IMR-90 (cell line): Measurements from ENCODE around the gene PSMC3. TPM values are rescaled to one million over a fixed set of nuclear protein-coding genes. Genes with fewer than 3 reads are reported as not detected.

ENCODE experiments used
- ATAC-seq: fragments of 200-7000 bp; cut with Tn5 transposase; 2 replicates; pipeline ENCODE4 v1.9.1; 2020; ENCODE audit warnings: low read depth, mild to moderate bottlenecking, moderate library complexity
- BruUV-seq: library from RNA; stranded (reverse); fragments of 400-500 nt; replicated peaks from 2 replicates; lab custom pipeline; 2021; lab: Mats Ljungman, UMichigan
- CTCF ChIA-PET: fragments of 300-600 bp; formaldehyde crosslinking; extraction: SDS; loops from one replicate; lab custom pipeline; 2021; ENCODE audit warnings: antibody characterized with exemption; lab: Yijun Ruan, JAX
- POLR2A ChIA-PET: fragments of 300-600 bp; sonication (Branson Sonifier 250); formaldehyde crosslinking; loops from one replicate; lab custom pipeline; 2022; ENCODE audit warnings: antibody characterized with exemption; ENCODE audit not compliant: unreplicated experiment; lab: Charles Lee
- DNase-seq: peaks from one replicate; pipeline ENCODE4 v3.0.0; 2013
- H2AFZ ChIP-seq: replicated peaks from 2 replicates; pipeline ENCODE3; 2013; ENCODE audit warnings: low read length, mild to moderate bottlenecking; ENCODE audit not compliant: poor library complexity
- H2AK5ac ChIP-seq: 2 replicates; pipeline ENCODE4 v1.6.1; 2013; ENCODE audit warnings: low read depth, low read length, inconsistent platforms
- H2AK9ac ChIP-seq: replicated peaks from 2 replicates; pipeline ENCODE3; 2013; ENCODE audit warnings: mild to moderate bottlenecking, low read depth, low read length, moderate library complexity; ENCODE audit not compliant: poor library complexity
- H2BK120ac ChIP-seq: 2 replicates; pipeline ENCODE4 v1.6.1; 2013; ENCODE audit warnings: low read depth, low read length, inconsistent platforms
- H2BK15ac ChIP-seq: 3 replicates; pipeline ENCODE4 v1.6.1; 2013; ENCODE audit warnings: low read depth, low read length, inconsistent platforms
- H2BK20ac ChIP-seq: 2 replicates; pipeline ENCODE4 v1.6.1; 2013; ENCODE audit warnings: low read depth, mild to moderate bottlenecking, inconsistent platforms, low read length, moderate library complexity
- H2BK5ac ChIP-seq: 2 replicates; pipeline ENCODE4 v1.6.1; 2013; ENCODE audit warnings: mild to moderate bottlenecking, low read depth, low read length, inconsistent platforms; ENCODE audit not compliant: poor library complexity, severe bottlenecking
- H3K14ac ChIP-seq: replicated peaks from 2 replicates; pipeline ENCODE4 v1.6.1; 2013; ENCODE audit warnings: low read depth, low read length, inconsistent platforms
- H3K18ac ChIP-seq: 2 replicates; pipeline ENCODE4 v1.6.1; 2013; ENCODE audit warnings: low read depth, low read length, control low read depth
- H3K23ac ChIP-seq: 2 replicates; pipeline ENCODE4 v1.6.1; 2013; ENCODE audit warnings: low read depth, low read length, inconsistent platforms
- H3K27ac ChIP-seq: 2 replicates; pipeline ENCODE4 v1.5.1; 2013; ENCODE audit warnings: mild to moderate bottlenecking, control low read depth, low read length; ENCODE audit not compliant: insufficient read depth
- H3K27me3 ChIP-seq: 2 replicates; pipeline ENCODE4 v1.6.1; 2013; ENCODE audit warnings: low read length; ENCODE audit not compliant: control insufficient read depth, insufficient read depth
- H3K36me3 ChIP-seq: 2 replicates; pipeline ENCODE4 v1.6.1; 2013; ENCODE audit warnings: low read length, mixed read lengths; ENCODE audit not compliant: control insufficient read depth, insufficient read depth
- H3K4ac ChIP-seq: 2 replicates; pipeline ENCODE4 v1.6.1; 2013; ENCODE audit warnings: low read depth, low read length, inconsistent platforms
- H3K4me1 ChIP-seq: 2 replicates; pipeline ENCODE4 v1.6.1; 2013; ENCODE audit warnings: low read length, mixed read lengths; ENCODE audit not compliant: control insufficient read depth, insufficient read depth
- H3K4me2 ChIP-seq: 2 replicates; pipeline ENCODE4 v1.6.1; 2013; ENCODE audit warnings: low read depth, mild to moderate bottlenecking, control low read depth, low read length, moderate library complexity
- H3K4me3 ChIP-seq: 2 replicates; pipeline ENCODE4 v1.5.1; 2013; ENCODE audit warnings: low read depth, mild to moderate bottlenecking, control low read depth, low read length, moderate library complexity; ENCODE audit not compliant: insufficient read depth
- H3K56ac ChIP-seq: 2 replicates; pipeline ENCODE4 v1.6.1; 2013; ENCODE audit warnings: low read length, inconsistent platforms; ENCODE audit not compliant: insufficient read depth; ENCODE audit errors: extremely low read depth
- H3K79me1 ChIP-seq, 2 experiments: 2 replicates each; pipeline ENCODE4 v1.6.1; 2013; ENCODE audit warnings: low read length in 2 of 2, inconsistent platforms in 1 of 2, low read depth in 1 of 2
- H3K9ac ChIP-seq: 2 replicates; pipeline ENCODE4 v1.6.1; 2013; ENCODE audit warnings: low read depth, low read length, control low read depth
- H3K9me1 ChIP-seq: 2 replicates; pipeline ENCODE4 v1.6.1; 2013; ENCODE audit warnings: low read length, inconsistent platforms; ENCODE audit not compliant: insufficient read depth
- H3K9me3 ChIP-seq: 2 replicates; pipeline ENCODE4 v1.6.1; 2013; ENCODE audit warnings: low read length; ENCODE audit not compliant: control insufficient read depth, insufficient read depth
- H4K20me1 ChIP-seq: 2 replicates; pipeline ENCODE4 v1.6.1; 2013; ENCODE audit warnings: low read length, inconsistent platforms; ENCODE audit not compliant: insufficient read depth
- H4K5ac ChIP-seq: 2 replicates; pipeline ENCODE4 v1.6.1; 2013; ENCODE audit warnings: mild to moderate bottlenecking, low read depth, low read length, control low read depth
- H4K8ac ChIP-seq, 2 experiments: 2 replicates each; pipeline ENCODE4 v1.6.1; 2013; ENCODE audit warnings: low read depth in 2 of 2, low read length in 2 of 2, control low read depth in 1 of 2, inconsistent platforms in 1 of 2
- H4K91ac ChIP-seq: 2 replicates; pipeline ENCODE4 v1.6.1; 2013; ENCODE audit warnings: low read depth, low read length, inconsistent platforms; ENCODE audit not compliant: insufficient read depth
- ELK1 ChIP-seq: fragments of 150-350 bp; IDR thresholded peaks from 2 replicates; pipeline ENCODE4 v1.6.1; 2016; ENCODE audit warnings: low read depth, mild to moderate bottlenecking, low read length, moderate library complexity, borderline replicate concordance
- MAZ ChIP-seq: IDR thresholded peaks from 2 replicates; pipeline ENCODE4 v1.6.1; 2012; ENCODE audit warnings: low read depth, mild to moderate bottlenecking, low read length, improper control_type of control experiment, moderate library complexity, borderline replicate concordance
- WGBS, 2 experiments: methylation state at CpG; one replicate each; pipeline versions ENCODE4 v1.1.5 to v1.1.7; 2013; ENCODE audit warnings: missing lambda C conversion rate in 2 of 2; ENCODE audit not compliant: insufficient read length in 1 of 2; ENCODE audit errors: extremely low coverage in 2 of 2; 5-methylcytosine and 5-hydroxymethylcytosine counted together
- dilution Hi-C: fragments of 300-500 bp; cut with HindIII; formaldehyde crosslinking; loops from one replicate; pipeline ENCODE4 v1.14.3; 2018; ENCODE audit warnings: low sequenced_read_pairs; ENCODE audit not compliant: unreplicated experiment
- in situ Hi-C: fragments of 300-500 bp; cut with MboI; formaldehyde crosslinking; loops from 3 replicates; pipeline ENCODE4 v1.14.3; 2019; ENCODE audit warnings: low sequenced_read_pairs, inconsistent platforms, mixed read lengths
- intact Hi-C: fragments of 100-400 bp; cut with micrococcal nuclease; formaldehyde crosslinking; loops from 2 replicates; pipeline ENCODE4 v1.10.0; 2022
- polyA plus RNA-seq, 3 experiments: library from polyadenylated mRNA; depleted of rRNA; stranded (reverse); fragments of >200 nt; gene quantifications; 2 replicates each; pipeline ENCODE4 v1.2.3, GENCODE V29; 2012; ENCODE audit warnings: low replicate concordance in 1 of 3
- total RNA-seq: library from RNA; depleted of rRNA; stranded (reverse); fragments of >200 nt; gene quantifications from 2 replicates; pipeline ENCODE4 v1.2.3, GENCODE V29; 2012

Gene PSMC3
- total and polyA plus RNA-seq, 2 of the 4 experiments (the other 2 are of a cell fraction) = 238 to 253 TPM

- no peak for TF ChIP-seq ELK1
These were observed 11.0 kb downstream of the PSMC3 start (continued) for GRCh38 chr11:47415091-47415854.

GRCh38 chr11:47414685-47415070, 11.6 kb downstream of the PSMC3 start:
- H2AK5ac ChIP-seq = peak overlapping the region; percentile 99
- H3K18ac ChIP-seq = no peak overlapping the region; the same call in 1 of the 2 replicates
- H2AK9ac ChIP-seq = peak overlapping the region; percentile 93
- H3K4ac ChIP-seq = peak overlapping the region; percentile 94
- peak overlapping the region; percentile 99 for H3K27ac ChIP-seq
- ChIA-PET CTCF (no interaction called here), POLR2A (no interaction called here)
- H3K56ac ChIP-seq = no peak overlapping the region; the same call in 1 of the 2 replicates
- H3K79me1 ChIP-seq = peaks cover 27 to 72% of the 10 kb centered on the region in 2 experiments; a peak in 3 of 4 replicates
- peaks cover 30% of the 10 kb centered on the region; the same call in 1 of the 2 replicates for H4K20me1 ChIP-seq
- H3K9me3 ChIP-seq = no peaks in the 10 kb centered on the region
- peak overlapping the region; percentile 91 for H4K91ac ChIP-seq
- H3K23ac ChIP-seq = peak overlapping the region; percentile 82; the same call in 1 of the 2 replicates
- WGBS, 2 experiments = 98% methylated on average over 11 of the region's 19 CpGs; no CpG with 5 or more reads in 1 of the 2 experiments
- H3K14ac ChIP-seq = peak overlapping the region; percentile 95
- H2BK120ac ChIP-seq = peak overlapping the region; percentile 91
- peaks cover 51% of the 10 kb centered on the region for H3K4me1 ChIP-seq
- dilution Hi-C loops = no loop called here
- no peaks in the 10 kb centered on the region for H3K27me3 ChIP-seq
- no peak for TF ChIP-seq MAZ
- H2BK15ac ChIP-seq = peak overlapping the region; percentile 97; the same call in 2 of the 3 replicates
- H3K4me3 ChIP-seq = no peak overlapping the region
- peak overlapping the region; percentile 69 to 90; a peak in 3 of 4 replicates for H4K8ac ChIP-seq
- BruUV-seq = no TSS peak
- H3K9me1 ChIP-seq = peaks cover 6% of the 10 kb centered on the region; the same call in 1 of the 2 replicates
- H3K4me2 ChIP-seq = no peak overlapping the region
- intact Hi-C loops = no loop called here
- peaks cover 72% of the 10 kb centered on the region for H3K36me3 ChIP-seq
- peak overlapping the region; percentile 32 for H3K9ac ChIP-seq
- H2AFZ ChIP-seq = peak overlapping the region; percentile 6
- peak overlapping the region; percentile 99 for H2BK5ac ChIP-seq
- ATAC-seq (no peak), DNase-seq (no peak)
- H2BK20ac ChIP-seq = peak overlapping the region; percentile 60; the same call in 1 of the 2 replicates
- in situ Hi-C loops = no loop called here
- peak overlapping the region; percentile 82 for H4K5ac ChIP-seq
